HG03095 (cell line): ENCODE results near the gene DAB2.

Source experiments
- ATAC-seq: cut with Tn5 transposase; IDR thresholded peaks from one replicate; pipeline ENCODE4 v1.9.1; 2021; ENCODE audit warnings: moderate library complexity; ENCODE audit not compliant: unreplicated experiment

Gene DAB2

GRCh38 chr5:39448506-39449128, 23.8 kb upstream of the DAB2 start:
- no peak for ATAC-seq

GRCh38 chr5:39447968-39448367, 23.2 kb upstream of the DAB2 start:
- ATAC-seq, result no peak

- no peak for ATAC-seq
Measured at GRCh38 chr5:39447059-39447458, 22.3 kb upstream of the DAB2 start.

- no peak for ATAC-seq
Measured at GRCh38 chr5:39446231-39446630, 21.5 kb upstream of the DAB2 start.

GRCh38 chr5:39443911-39444310, 19.1 kb upstream of the DAB2 start:
- ATAC-seq, result no peak

- ATAC-seq, result no peak
Measured at GRCh38 chr5:39442991-39443390, 18.2 kb upstream of the DAB2 start.

- no peak for ATAC-seq
Measured at GRCh38 chr5:39441838-39442237, 17.1 kb upstream of the DAB2 start.

- ATAC-seq, result no peak
Measured at GRCh38 chr5:39440958-39441624, 16.3 kb upstream of the DAB2 start.

GRCh38 chr5:39440192-39440957, 15.6 kb upstream of the DAB2 start:
- no peak for ATAC-seq

- ATAC-seq, result no peak
Measured at GRCh38 chr5:39439582-39440162, 14.9 kb upstream of the DAB2 start.

GRCh38 chr5:39437467-39437866, 12.7 kb upstream of the DAB2 start:
- no peak for ATAC-seq

- no peak for ATAC-seq
Measured at GRCh38 chr5:39433848-39434247, 9.1 kb upstream of the DAB2 start.

GRCh38 chr5:39432696-39433530, 8.1 kb upstream of the DAB2 start:
- ATAC-seq, result no peak

- no peak for ATAC-seq
Measured at GRCh38 chr5:39430461-39430860, 5.7 kb upstream of the DAB2 start.

GRCh38 chr5:39428640-39429039, 3.9 kb upstream of the DAB2 start:
- ATAC-seq, result no peak

- ATAC-seq, result no peak
Measured at GRCh38 chr5:39427633-39428032, 2.9 kb upstream of the DAB2 start.

- ATAC-seq, result no peak
Measured at GRCh38 chr5:39427229-39427628, 2.4 kb upstream of the DAB2 start.

- no peak for ATAC-seq
Measured at GRCh38 chr5:39426746-39427105, 1.9 kb upstream of the DAB2 start.

- no peak for ATAC-seq
Measured at GRCh38 chr5:39426051-39426745, 1.4 kb upstream of the DAB2 start.

GRCh38 chr5:39423331-39423751, 1.4 kb downstream of the DAB2 start:
- ATAC-seq, result no peak
